AG10803 (cell line): ENCODE data around the gene COL1A2.
A peak's percentile ranks its signal among the peaks of the same experiment; 100 is the strongest.

Experiments used
- DNase-seq: peaks from one replicate; pipeline ENCODE4 v3.0.0; 2010; ENCODE audit warnings: low read depth
- H3K4me3 ChIP-seq: 2 replicates; pipeline ENCODE4 v1.5.1; 2011; ENCODE audit warnings: mild to moderate bottlenecking, low read length, control low read depth
- CTCF ChIP-seq: conservative IDR thresholded peaks from 2 replicates; pipeline ENCODE4 v1.5.1; 2011; ENCODE audit warnings: mild to moderate bottlenecking, low read length, control low read depth, inconsistent platforms

Gene COL1A2

DNA sequence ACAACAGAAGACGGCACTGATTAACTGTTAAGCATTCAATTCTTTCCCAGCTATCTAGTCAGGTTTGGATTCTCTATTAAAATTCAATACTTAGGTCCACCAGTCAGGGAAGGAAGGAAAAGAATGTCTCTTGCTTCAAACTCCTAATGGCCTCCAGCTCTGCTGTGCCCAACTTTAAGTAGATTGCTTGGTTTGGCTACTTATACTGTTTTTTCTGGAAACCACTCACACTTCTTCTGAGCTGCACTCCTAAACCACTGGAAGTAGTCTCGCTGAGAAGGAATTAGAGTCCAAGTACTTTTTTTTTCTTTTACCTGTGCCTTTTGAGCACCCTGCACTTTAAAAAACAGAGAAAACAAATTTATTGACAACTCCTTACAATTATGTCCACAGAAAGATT, 26.7 kb upstream of the COL1A2 start:
- no peak for TF ChIP-seq CTCF
- peak overlapping the region; percentile 33 for H3K4me3 ChIP-seq
- peak; percentile 83 for DNase-seq

DNA sequence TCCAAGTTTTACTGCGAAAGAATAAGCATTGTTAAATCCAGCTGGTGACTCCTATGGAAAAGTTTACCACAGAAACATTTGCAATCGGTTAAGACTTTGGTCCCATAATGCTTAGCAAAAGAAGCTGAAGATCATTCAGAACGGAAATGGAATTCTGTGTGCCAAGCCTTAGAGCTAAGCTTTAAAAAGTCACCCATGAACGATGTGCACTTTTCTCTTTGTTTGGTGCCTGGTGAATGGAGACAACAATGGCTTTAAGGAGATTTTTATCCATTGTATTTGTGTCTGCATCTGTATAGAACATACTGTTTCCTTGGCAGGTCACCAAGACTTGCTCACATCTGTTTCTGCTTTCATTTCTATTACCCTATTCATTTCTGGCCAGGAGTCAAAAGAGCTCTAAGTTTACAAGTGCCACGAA, 26.3 kb upstream of the COL1A2 start:
- peak; percentile 92 for DNase-seq
- peak overlapping the region; percentile 46 for H3K4me3 ChIP-seq
- TF ChIP-seq CTCF: no peak

DNA sequence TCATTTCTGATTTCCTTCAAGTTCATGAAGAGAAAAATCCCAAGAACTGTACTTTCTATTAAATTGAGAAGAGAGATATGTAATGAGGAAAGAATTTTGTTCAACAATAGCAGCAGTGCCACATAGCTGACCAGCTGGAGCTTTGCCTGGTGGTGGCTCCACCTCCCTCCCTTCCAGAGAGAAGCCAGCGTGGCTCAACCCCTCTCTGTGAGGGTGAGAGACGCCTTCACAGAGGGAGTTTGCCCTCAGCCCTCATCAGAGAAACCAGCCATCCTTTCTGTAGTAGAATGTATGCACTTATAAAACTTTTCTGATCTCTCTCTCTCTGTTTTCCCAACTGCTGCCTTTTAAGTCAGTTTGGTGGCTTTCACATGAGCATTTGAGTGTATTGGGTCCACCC, 20.5 kb upstream of the COL1A2 start:
- DNase-seq: peak; percentile 97
- peak; percentile 14 for TF ChIP-seq CTCF
- peak overlapping the region; percentile 59 for H3K4me3 ChIP-seq

DNA sequence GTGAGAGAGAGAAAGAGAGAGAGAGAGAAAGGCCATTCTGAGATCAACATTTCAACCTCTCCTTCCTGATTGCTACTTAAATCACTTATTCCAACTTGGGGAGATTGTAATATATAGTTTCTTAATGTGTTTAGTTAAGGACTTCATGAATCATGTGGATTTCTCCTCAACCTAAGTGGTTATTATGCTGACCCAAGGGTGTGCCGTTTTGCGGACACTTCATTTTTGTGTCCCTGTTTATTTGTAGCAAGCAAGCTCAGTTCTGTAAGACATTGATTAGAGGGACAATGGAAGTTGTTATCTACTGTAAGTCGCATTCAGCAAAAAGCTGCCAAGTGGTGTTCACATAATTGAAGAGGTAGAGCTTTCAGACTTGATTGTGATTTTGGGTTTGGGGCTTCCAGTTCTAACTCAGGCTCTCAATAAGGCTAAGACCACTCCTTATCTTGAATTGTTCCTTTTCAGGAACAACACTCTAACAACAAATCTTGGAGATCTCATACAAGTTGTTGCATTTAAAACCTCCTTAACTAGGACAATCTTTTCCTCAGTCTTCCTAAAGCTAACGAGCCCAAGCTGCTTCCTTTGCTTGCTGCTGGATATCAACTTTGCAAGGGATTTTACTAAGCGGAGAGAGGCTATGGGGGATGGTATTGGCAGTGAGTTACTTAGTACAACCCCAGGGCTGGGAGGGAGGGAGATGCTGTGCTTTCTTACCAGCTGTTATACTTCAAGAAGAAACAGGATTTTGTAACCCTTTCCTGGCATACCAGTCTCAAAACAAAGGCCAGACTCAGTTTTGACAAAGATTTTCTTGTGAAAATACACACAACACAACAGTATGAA, 19.8 kb upstream of the COL1A2 start:
- TF ChIP-seq CTCF: no peak
- DNase-seq: peak; percentile 99
- peak overlapping the region; percentile 60 for H3K4me3 ChIP-seq

DNA sequence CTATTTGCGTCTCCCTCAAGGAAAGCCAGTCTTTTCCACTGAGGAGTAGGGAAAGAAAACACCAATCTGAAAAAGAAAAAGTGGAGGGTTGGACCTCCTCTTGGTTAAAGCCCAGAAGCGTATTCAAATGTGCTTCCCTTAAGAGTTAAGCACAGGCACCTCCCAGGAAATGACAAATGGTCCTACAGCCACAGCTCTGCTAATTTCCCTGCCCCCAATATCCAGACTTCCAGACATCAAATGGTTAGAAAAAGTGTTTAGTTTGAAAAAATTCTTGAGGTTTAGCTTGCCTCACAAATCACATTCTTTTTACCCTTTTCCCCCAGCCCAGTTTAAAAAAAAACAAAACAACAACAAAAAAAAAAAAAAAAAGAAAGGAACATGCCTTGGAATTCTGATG, 19.0 kb upstream of the COL1A2 start:
- peak; percentile 99 for DNase-seq
- H3K4me3 ChIP-seq: peak overlapping the region; percentile 60
- TF ChIP-seq CTCF: no peak

DNA sequence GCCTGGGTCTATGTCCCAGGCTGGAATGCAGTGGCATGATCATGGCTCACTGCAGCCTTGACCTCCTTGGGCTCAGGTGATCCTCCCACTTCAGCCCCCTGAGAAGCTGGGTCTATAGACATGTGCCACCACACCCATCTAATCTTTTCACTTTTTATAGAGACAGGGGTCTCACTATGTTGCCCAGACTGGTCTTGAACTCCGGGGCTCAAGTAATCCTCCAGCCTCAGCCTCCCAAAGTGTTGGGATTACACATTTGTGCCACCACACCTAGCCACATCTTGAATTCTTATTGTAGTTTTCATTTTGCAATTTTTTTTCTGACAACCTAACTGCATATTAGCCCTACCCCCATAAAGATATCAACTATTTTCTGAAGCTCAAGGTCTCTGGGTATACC, 18.4 kb upstream of the COL1A2 start:
- no peak for TF ChIP-seq CTCF
- H3K4me3 ChIP-seq: peak overlapping the region; percentile 28
- DNase-seq: no peak

GRCh38 chr7:94378356-94378755, 16.3 kb upstream of the COL1A2 start:
- H3K4me3 ChIP-seq: no peak overlapping the region
- DNase-seq: no peak
- TF ChIP-seq CTCF: no peak
